Activated CD4-positive, alpha-beta memory T cell treated with anti-CD3 and anti-CD28 coated beads, Interleukin-2, amount 10 ng/mL, durations not matched to agents 7 days and 5 days (primary cell): ENCODE results near the gene TPGS1. TPM values are rescaled to one million over a fixed set of nuclear protein-coding genes. Genes with fewer than 3 reads are reported as not detected.

Source experiments
- CTCF ChIA-PET: fragments of 350-600 bp; sonication (Branson Sonifier 250); formaldehyde crosslinking; loops from one replicate; lab custom pipeline; 2021; ENCODE audit warnings: antibody characterized with exemption, inconsistent platforms; lab: Charles Lee
- POLR2A ChIA-PET: fragments of 350-600 bp; sonication (Branson Sonifier 250); formaldehyde crosslinking; loops from one replicate; lab custom pipeline; 2021; ENCODE audit warnings: antibody characterized with exemption; lab: Charles Lee
- DNase-seq: peaks from one replicate; pipeline ENCODE4 v3.0.0-alpha.2; 2020
- H3K27ac Mint-ChIP-seq: one replicate; pipeline ENCODE4 v1.8.0; 2021; ENCODE audit warnings: mild to moderate bottlenecking, mixed read lengths
- H3K27me3 Mint-ChIP-seq: one replicate; pipeline ENCODE4 v1.8.0; 2021; ENCODE audit warnings: mixed read lengths
- H3K36me3 Mint-ChIP-seq: one replicate; pipeline ENCODE4 v1.8.0; 2021; ENCODE audit warnings: low read depth, mixed read lengths
- H3K4me1 Mint-ChIP-seq: one replicate; pipeline ENCODE4 v1.8.0; 2021; ENCODE audit warnings: mixed read lengths
- H3K4me3 Mint-ChIP-seq: one replicate; pipeline ENCODE4 v1.8.0; 2021; ENCODE audit warnings: mild to moderate bottlenecking, mixed read lengths
- H3K9me3 Mint-ChIP-seq: one replicate; pipeline ENCODE4 v1.8.0; 2021; ENCODE audit warnings: mixed read lengths
- total RNA-seq, 2 experiments: library from RNA; stranded (reverse); gene quantifications; one replicate each; pipeline ENCODE4 v1.2.3, GENCODE V29; 2021

The TPGS1 gene
- total RNA-seq, 2 experiments from 2014 or later = 22.9 to 24.0 TPM

DNA sequence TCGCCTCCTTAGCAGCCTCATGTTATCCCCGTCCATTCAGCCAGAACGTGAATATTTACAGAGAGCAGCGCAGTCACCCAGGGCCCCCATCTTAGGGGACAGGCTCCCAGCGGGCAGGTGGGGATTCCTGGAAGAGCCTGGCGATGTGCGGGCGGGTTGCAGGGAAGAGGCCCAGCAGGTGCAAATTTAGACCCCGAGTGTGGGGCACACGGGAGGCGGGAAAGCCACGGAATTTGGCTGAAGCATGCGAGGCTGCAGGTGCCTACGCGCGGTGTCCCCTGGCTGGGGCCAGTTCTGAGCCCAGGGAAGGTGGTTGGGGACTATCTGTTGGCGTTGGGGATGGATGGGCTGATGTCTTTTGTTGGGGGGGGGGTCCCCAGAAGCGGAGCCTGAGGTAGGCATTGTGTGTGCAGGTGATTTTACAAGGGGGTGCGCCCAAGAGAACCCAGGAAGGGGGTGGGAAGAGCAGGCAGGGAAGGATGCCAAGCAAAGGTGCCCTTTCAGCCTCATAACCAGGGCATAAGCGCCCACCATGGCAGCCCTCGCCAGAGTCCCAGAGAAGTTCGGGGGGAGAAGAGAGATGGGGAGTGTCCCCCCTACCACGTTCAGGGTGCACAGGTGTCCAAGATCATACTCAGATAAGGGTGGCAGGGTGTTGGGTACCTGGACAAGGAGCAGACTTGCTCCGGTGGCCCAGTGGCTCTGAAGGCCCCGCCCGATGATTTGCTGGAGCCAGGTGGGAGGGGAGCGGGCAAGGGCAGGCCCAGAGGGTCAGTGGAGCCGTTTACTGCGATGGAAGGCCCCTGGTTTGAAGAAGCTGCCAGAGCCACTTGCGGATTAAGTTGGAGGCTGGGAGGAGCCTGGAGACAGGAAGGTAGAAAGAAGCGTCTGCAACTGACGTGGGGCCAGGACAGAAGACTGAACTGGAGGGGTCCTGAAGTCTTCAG, 1.2 kb downstream of the TPGS1 start:
- Mint-ChIP-seq H3K36me3 (peaks cover 12% of the 10 kb centered on the region), H3K27me3 (no peaks in the 10 kb centered on the region), H3K4me1 (peaks cover 53% of the 10 kb centered on the region), H3K27ac (peak overlapping the region; percentile 98), H3K9me3 (no peaks in the 10 kb centered on the region), H3K4me3 (peak overlapping the region; percentile 81)
- ChIA-PET POLR2A (interaction anchor here (1.0 to 2.6 kb wide), 3 partner anchors 20 to 152 kb away, joined by 3 to 44 read pairs (median 3); no protein-coding TSS in a partner anchor), CTCF (no interaction called here)
- DNase-seq = no peak

GRCh38 chr19:510606-511100, 3.4 kb downstream of the TPGS1 start:
- ChIA-PET CTCF (interaction anchor here (0.6 to 2.9 kb wide), 26 partner anchors 11 to 1413 kb away, joined by 3 to 59 read pairs (median 4); partner anchors contain the start of genes CDC34, FSTL3, GZMM and MADCAM1), POLR2A (interaction anchor here (0.6 to 2.8 kb wide), 18 partner anchors 11 to 511 kb away, joined by 3 to 46 read pairs (median 4); partner anchors contain the start of genes BSG, CDC34, POLRMT and RNF126)
- H3K27ac Mint-ChIP-seq = peak overlapping the region; percentile 96
- H3K36me3 Mint-ChIP-seq = peaks cover 16% of the 10 kb centered on the region
- peak overlapping the region; percentile 73 for H3K4me3 Mint-ChIP-seq
- no peaks in the 10 kb centered on the region for H3K27me3 Mint-ChIP-seq
- H3K9me3 Mint-ChIP-seq = no peaks in the 10 kb centered on the region
- DNase-seq = peak; percentile 96
- H3K4me1 Mint-ChIP-seq = peaks cover 49% of the 10 kb centered on the region

DNA sequence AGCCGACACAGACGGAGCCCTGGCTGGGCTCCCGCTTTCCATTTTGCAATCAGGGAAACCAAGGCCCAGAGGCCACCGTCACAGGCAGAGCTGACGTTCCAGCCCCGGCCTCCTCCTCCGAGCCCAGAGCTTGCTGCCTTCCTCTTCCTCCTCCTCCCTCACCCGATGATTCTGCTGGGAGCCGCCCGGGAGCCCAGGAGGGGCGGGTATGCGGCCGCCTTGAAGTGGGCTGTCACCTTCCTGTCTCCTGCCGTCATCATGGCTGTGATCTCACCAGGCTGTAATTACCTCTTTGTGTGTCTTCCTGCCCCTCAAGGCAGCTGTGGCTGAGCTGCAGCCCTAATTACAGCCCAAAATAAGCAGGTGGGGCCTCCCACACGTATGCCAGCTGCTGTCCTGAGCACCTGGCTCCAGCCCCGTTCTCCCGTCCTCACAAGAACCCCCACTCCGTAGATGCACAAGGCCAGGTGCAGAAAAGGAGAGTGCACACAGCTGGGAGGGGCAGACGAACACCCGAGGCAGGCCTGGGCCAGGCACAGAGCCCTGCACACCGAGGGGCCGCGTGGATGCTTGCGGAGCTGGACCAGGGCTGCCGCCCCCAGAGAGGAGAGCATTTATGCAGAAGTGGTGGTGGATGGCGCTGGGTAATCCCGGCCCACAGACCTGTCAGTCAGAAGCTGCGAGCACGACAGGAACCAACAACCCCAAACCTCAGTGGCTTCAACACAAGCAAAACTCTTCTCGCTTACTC, 4.0 kb downstream of the TPGS1 start:
- peak; percentile 87 for DNase-seq
- peak overlapping the region; percentile 73 for H3K4me3 Mint-ChIP-seq
- H3K4me1 Mint-ChIP-seq = peaks cover 48% of the 10 kb centered on the region
- CTCF ChIA-PET = interaction anchor here (0.7 to 2.9 kb wide), 21 partner anchors 10 to 273 kb away, joined by 3 to 59 read pairs (median 5); partner anchors contain the start of genes CDC34, FSTL3, GZMM and MADCAM1
- no peaks in the 10 kb centered on the region for H3K9me3 Mint-ChIP-seq
- H3K36me3 Mint-ChIP-seq = peaks cover 16% of the 10 kb centered on the region
- POLR2A ChIA-PET = interaction anchor here (0.6 to 2.8 kb wide), 16 partner anchors 10 to 510 kb away, joined by 3 to 46 read pairs (median 4); partner anchors contain the start of genes BSG, CDC34, POLRMT and RNF126
- H3K27me3 Mint-ChIP-seq = no peaks in the 10 kb centered on the region
- peak overlapping the region; percentile 96 for H3K27ac Mint-ChIP-seq

DNA sequence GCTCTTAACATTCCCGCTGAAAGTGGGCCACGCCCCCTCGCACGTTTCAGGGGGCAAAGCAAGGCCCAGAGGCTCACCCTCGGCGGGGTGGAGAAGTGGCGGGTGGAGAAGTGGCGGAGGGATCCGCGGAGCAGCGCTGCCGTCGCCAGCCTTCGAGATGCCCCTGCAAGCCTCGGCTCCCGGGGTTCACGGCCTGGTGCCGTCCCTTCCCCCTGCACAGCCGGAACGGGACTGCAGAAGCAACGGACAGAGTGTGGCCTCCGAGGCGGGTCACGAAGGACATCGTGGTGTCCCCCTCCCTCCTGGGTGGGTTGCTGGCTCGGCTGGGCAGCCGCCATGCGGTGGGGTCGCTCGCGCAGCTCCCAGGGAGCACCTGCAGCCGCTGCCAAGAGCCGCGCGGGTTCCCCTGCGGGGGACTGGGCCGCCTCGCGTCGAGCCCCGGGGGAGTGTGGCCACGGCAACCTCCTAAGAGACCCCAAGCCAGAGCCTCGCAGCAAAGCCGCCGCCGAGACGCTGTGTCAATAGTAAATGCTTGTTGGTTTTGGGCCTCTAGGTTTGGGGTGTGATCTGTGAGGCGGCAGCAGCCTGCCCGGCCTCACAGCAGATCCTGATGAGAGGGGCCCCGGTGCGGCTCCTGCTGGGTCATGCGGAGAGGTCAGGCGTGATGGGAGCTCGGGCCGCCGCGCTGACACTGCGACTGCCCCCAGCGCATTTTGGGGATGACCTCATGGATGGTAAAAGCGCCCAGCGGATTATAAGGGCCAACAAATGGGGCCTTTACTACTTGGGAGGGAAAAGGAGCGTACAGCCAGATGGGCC, 5.5 kb downstream of the TPGS1 start:
- no peaks in the 10 kb centered on the region for H3K9me3 Mint-ChIP-seq
- peaks cover 49% of the 10 kb centered on the region for H3K4me1 Mint-ChIP-seq
- H3K27me3 Mint-ChIP-seq = no peaks in the 10 kb centered on the region
- ChIA-PET POLR2A (interaction anchor here (2.4 kb wide), 1 partner anchor 18 kb away, joined by 46 read pairs; the partner anchor contains the start of gene CDC34), CTCF (interaction anchor here (0.6 to 2.9 kb wide), 2 partner anchors 18 to 113 kb away, joined by 4 to 59 read pairs; partner anchors contain the start of gene CDC34)
- no peak for DNase-seq
- H3K36me3 Mint-ChIP-seq = peaks cover 16% of the 10 kb centered on the region
- no peak overlapping the region for H3K27ac Mint-ChIP-seq
- H3K4me3 Mint-ChIP-seq = no peak overlapping the region

- DNase-seq = no peak
- ChIA-PET POLR2A (no interaction called here), CTCF (interaction anchor here (0.6 kb wide), 1 partner anchor 113 kb away, joined by 4 read pairs; no protein-coding TSS in a partner anchor)
- Mint-ChIP-seq H3K9me3 (no peaks in the 10 kb centered on the region), H3K27ac (peak overlapping the region; percentile 21), H3K4me3 (no peak overlapping the region), H3K27me3 (no peaks in the 10 kb centered on the region), H3K4me1 (peaks cover 41% of the 10 kb centered on the region), H3K36me3 (peaks cover 12% of the 10 kb centered on the region)
Observed at GRCh38 chr19:513368-514165, 6.3 kb downstream of the TPGS1 start.

DNA sequence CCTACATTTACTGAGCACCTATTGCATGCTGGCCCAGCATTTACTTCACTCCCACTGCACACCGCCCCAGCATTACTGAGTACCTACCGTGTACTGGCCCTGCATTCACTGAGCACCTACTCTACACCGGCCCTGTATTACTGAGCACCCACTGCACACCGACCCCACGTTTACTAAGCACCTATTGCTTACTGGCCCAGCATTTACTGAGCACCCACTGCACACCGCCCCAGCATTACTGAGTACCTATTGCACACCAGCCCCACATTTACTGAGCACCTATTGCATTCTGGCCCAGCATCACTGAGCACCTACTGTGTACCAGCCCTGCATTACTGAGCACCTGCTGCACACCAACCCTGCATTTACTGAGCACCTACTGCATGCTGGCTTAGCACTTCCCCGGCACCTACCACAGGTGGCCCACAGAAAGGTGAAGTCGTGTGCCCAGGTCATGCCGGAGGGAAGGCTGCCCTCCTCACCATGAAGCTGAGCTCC, 6.9 kb downstream of the TPGS1 start:
- Mint-ChIP-seq H3K36me3 (peaks cover 12% of the 10 kb centered on the region), H3K27ac (peak overlapping the region; percentile 21), H3K9me3 (no peaks in the 10 kb centered on the region), H3K4me3 (no peak overlapping the region), H3K4me1 (peaks cover 35% of the 10 kb centered on the region), H3K27me3 (no peaks in the 10 kb centered on the region)
- POLR2A ChIA-PET = no interaction called here
- CTCF ChIA-PET = interaction anchor here (2.4 kb wide), 1 partner anchor 8 kb away, joined by 8 read pairs; no protein-coding TSS in a partner anchor
- no peak for DNase-seq

DNA sequence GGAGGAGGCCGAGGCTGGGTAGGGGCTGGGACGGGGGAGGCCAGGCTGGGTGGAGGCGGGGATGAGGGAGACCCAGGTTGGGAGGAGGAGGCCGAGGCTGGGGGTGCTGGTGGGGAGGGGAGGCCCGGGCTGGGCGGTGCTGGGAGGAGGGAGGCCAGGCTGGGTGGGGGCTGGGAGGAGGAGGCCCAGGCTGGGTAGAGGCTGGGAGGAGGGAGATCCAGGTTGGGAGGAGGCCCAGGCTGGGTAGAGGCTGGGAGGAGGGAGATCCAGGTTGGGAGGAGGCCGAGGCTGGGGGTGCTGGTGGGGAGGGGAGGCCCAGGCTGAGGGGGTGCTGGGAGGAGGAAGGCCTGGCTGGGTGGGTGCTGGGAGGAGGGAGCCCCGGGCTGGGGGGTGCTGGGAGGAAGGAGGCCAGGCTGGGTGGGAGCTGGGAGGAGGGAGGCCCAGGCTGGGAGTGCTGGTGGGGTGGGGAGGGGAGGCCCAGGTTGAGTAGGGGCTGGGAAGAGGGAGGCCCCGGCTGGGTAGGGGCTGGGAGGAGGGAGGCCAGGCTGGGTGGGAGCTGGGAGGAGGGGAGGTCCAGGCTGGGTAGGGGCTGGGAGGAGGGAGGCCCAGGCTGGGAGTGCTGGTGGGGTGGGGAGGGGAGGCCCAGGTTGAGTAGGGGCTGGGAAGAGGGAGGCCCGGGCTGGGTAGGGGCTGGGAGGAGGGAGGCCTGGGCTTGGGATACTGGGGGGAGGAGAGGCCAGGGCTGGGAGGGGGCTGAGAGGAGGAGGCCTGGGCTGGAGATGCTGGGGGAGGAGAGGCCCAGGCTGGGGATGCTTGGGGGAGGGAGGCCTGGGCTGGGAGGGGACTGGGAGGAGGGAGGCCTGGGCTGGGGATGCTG, 10.7 kb downstream of the TPGS1 start:
- peaks cover 4% of the 10 kb centered on the region for H3K36me3 Mint-ChIP-seq
- ChIA-PET POLR2A (interaction anchor here (1.2 kb wide), 1 partner anchor 14 kb away, joined by 6 read pairs; the partner anchor contains the start of gene CDC34), CTCF (no interaction called here)
- H3K27me3 Mint-ChIP-seq = no peaks in the 10 kb centered on the region
- no peak for DNase-seq
- H3K4me1 Mint-ChIP-seq = peaks cover 12% of the 10 kb centered on the region
- H3K4me3 Mint-ChIP-seq = no peak overlapping the region
- no peaks in the 10 kb centered on the region for H3K9me3 Mint-ChIP-seq
- no peak overlapping the region for H3K27ac Mint-ChIP-seq

DNA sequence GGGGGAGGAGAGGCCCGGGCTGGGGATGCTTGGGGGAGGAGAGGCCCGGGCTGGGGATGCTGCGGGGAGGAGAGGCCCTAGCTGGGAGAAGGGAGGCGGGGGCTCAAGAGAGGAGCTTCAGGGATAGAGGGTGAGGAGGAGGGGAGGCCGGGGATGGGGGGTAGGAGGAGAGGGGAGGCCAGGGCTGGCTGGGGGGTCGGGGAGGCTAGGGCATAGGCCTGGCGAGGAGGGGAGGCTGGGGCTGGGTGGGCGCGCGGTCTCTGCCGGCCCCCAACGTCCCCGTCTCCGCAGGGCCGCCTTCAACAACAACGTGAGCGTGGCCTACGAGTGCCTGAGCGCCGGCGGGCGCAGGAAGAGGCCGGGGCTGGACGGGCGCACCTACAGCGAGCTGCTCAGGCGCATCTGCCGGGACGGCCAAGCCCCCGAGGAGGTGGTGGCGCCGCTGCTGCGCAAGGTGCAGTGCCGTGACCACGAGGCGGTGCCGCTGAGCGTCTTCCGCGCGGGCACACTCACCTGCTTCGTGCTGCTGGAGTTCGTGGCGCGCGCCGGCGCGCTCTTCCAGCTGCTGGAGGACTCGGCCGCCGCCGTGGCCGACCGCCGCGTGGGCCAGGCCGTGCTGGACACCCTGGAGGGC, 11.4 kb downstream of the TPGS1 start:
- Mint-ChIP-seq H3K27ac (no peak overlapping the region), H3K27me3 (no peaks in the 10 kb centered on the region), H3K4me1 (peaks cover 12% of the 10 kb centered on the region), H3K9me3 (no peaks in the 10 kb centered on the region), H3K36me3 (peaks cover 4% of the 10 kb centered on the region), H3K4me3 (no peak overlapping the region)
- DNase-seq = peak; percentile 50
- ChIA-PET CTCF (no interaction called here), POLR2A (interaction anchor here (1.2 kb wide), 1 partner anchor 13 kb away, joined by 6 read pairs; the partner anchor contains the start of gene CDC34)

DNA sequence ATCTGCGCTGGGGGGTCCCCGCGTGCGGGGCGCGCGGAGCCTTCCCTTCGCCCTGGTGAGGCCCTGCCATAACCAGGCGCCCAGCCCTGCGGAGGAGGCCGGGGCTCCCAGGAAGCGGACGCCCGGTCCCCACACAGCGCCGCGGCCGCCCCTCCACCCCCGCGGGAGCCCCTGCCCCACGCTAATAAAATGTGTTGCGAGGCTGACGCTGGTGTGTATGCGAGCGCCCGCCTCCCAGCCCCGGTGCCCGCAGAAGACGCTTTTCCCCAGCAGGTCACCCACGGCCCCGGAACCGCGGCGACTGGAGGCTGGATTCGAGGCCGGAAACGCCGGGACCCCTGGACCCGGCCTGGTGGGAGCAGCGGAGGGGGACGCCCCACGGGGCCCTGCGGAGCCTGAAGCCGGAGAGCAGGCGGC, 12.2 kb downstream of the TPGS1 start:
- H3K36me3 Mint-ChIP-seq = no peaks in the 10 kb centered on the region
- ChIA-PET CTCF (no interaction called here), POLR2A (interaction anchor here (1.2 kb wide), 1 partner anchor 13 kb away, joined by 6 read pairs; the partner anchor contains the start of gene CDC34)
- DNase-seq = no peak
- H3K4me3 Mint-ChIP-seq = no peak overlapping the region
- H3K27ac Mint-ChIP-seq = no peak overlapping the region
- no peaks in the 10 kb centered on the region for H3K27me3 Mint-ChIP-seq
- no peaks in the 10 kb centered on the region for H3K9me3 Mint-ChIP-seq
- peaks cover 11% of the 10 kb centered on the region for H3K4me1 Mint-ChIP-seq

- DNase-seq = no peak
- CTCF ChIA-PET = interaction anchor here (1.1 to 3.0 kb wide), 2 partner anchors 9 to 12 kb away, joined by 3 to 23 read pairs; partner anchors contain the start of gene CDC34
- H3K4me1 Mint-ChIP-seq = peaks cover 6% of the 10 kb centered on the region
- no peak overlapping the region for H3K27ac Mint-ChIP-seq
- H3K27me3 Mint-ChIP-seq = peaks cover 4% of the 10 kb centered on the region
- POLR2A ChIA-PET = interaction anchor here (1.2 to 3.0 kb wide), 3 partner anchors 8 to 12 kb away, joined by 3 to 22 read pairs (median 14); partner anchors contain the start of gene CDC34
- no peaks in the 10 kb centered on the region for H3K9me3 Mint-ChIP-seq
- no peak overlapping the region for H3K4me3 Mint-ChIP-seq
- H3K36me3 Mint-ChIP-seq = no peaks in the 10 kb centered on the region
Observed at GRCh38 chr19:522726-523125, 15.4 kb downstream of the TPGS1 start.
